ENCODE results near the gene DCBLD1. TPM values are rescaled to one million over a fixed set of nuclear protein-coding genes. Genes with fewer than 3 reads are reported as not detected.

Gene DCBLD1
- total RNA-seq, 1 experiment from 2014 or later, result 6.1 TPM

DNA sequence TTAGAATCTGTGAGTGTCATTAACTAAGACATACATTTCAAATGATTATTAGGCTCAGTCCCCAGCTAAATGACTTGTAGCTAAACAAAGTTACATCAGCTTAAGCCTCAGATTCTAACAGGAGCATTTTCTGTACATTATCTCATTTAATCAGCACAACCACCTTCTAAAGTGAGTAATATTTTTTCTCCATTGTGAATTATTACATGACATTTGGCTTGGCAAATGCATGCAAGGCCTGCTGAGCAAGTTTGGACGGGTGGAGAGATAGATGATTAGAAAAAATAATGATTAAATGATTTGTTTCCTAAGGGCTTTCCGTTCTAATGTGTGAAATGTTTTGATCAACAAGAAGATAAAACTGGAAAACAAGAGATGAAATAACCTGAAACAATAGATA is 20.7 kb downstream of the DCBLD1 start:
- Histone ChIP-seq H3K4me3 (no peak overlapping the region), H3K27me3 (ENCODE audit: insufficient read depth, low read depth) (no peaks in the 10 kb centered on the region), H2AFZ (no peak overlapping the region), H3K9me3 (ENCODE audit: insufficient read depth, low read depth) (no peaks in the 10 kb centered on the region), H3K36me3 (ENCODE audit: low read depth) (0 out of 2 replicates have a peak, but pooled peaks cover 7% of the 10 kb centered on the region), H3K9me2 (ENCODE audit: insufficient read depth) (no peaks in the 10 kb centered on the region), H3K4me2 (no peak overlapping the region), H3K4me1 (replicated peaks; ENCODE audit: insufficient read depth) (peaks cover 7% of the 10 kb centered on the region), H3F3A (ENCODE audit: insufficient read depth, low read depth) (0 out of 2 replicates have a peak, but pooled peaks cover 4% of the 10 kb centered on the region), H3K79me2 (ENCODE audit: low read depth) (peaks cover 4% of the 10 kb centered on the region; the same call in 1 of the 2 replicates), H3K27ac (no peak overlapping the region), H4K20me1 (ENCODE audit: insufficient read depth) (no peaks in the 10 kb centered on the region)
- no TSS peak for BruUV-seq (replicated peaks)
- CTCF ChIA-PET, result no interaction called here
- no peak for DNase-seq
- TF ChIP-seq EZH2 (IDR thresholded peaks at IDR 0.05; ENCODE audit: low read depth), result no peak
- TF ChIP-seq, protein P1, sequence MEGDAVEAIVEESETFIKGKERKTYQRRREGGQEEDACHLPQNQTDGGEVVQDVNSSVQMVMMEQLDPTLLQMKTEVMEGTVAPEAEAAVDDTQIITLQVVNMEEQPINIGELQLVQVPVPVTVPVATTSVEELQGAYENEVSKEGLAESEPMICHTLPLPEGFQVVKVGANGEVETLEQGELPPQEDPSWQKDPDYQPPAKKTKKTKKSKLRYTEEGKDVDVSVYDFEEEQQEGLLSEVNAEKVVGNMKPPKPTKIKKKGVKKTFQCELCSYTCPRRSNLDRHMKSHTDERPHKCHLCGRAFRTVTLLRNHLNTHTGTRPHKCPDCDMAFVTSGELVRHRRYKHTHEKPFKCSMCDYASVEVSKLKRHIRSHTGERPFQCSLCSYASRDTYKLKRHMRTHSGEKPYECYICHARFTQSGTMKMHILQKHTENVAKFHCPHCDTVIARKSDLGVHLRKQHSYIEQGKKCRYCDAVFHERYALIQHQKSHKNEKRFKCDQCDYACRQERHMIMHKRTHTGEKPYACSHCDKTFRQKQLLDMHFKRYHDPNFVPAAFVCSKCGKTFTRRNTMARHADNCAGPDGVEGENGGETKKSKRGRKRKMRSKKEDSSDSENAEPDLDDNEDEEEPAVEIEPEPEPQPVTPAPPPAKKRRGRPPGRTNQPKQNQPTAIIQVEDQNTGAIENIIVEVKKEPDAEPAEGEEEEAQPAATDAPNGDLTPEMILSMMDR (conservative IDR thresholded peaks at IDR 0.05), result no peak
- POLR2A ChIA-PET (ENCODE audit: unreplicated experiment), result no interaction called here
- intact Hi-C loops (cut with micrococcal nuclease; ENCODE audit: unreplicated experiment), result no loop called here

GRCh38 chr6:117504478-117505144 is 22.1 kb downstream of the DCBLD1 start:
- Histone ChIP-seq H3F3A (ENCODE audit: insufficient read depth, low read depth) (no peaks in the 10 kb centered on the region), H3K27me3 (ENCODE audit: insufficient read depth, low read depth) (no peaks in the 10 kb centered on the region), H2AFZ (no peak overlapping the region), H3K27ac (no peak overlapping the region), H4K20me1 (ENCODE audit: insufficient read depth) (no peaks in the 10 kb centered on the region), H3K4me2 (no peak overlapping the region), H3K9me3 (ENCODE audit: insufficient read depth, low read depth) (no peaks in the 10 kb centered on the region), H3K79me2 (ENCODE audit: low read depth) (peaks cover 4% of the 10 kb centered on the region; the same call in 1 of the 2 replicates), H3K4me1 (replicated peaks; ENCODE audit: insufficient read depth) (no peaks in the 10 kb centered on the region), H3K4me3 (no peak overlapping the region), H3K36me3 (ENCODE audit: low read depth) (0 out of 2 replicates have a peak, but pooled peaks cover 7% of the 10 kb centered on the region), H3K9me2 (ENCODE audit: insufficient read depth) (no peaks in the 10 kb centered on the region)
- no peak for TF ChIP-seq EZH2 (IDR thresholded peaks at IDR 0.05; ENCODE audit: low read depth)
- TF ChIP-seq, protein P1 (conservative IDR thresholded peaks at IDR 0.05), result no peak
- no TSS peak for BruUV-seq (replicated peaks)
- POLR2A ChIA-PET (ENCODE audit: unreplicated experiment), result no interaction called here
- DNase-seq, result no peak
- CTCF ChIA-PET, result no interaction called here
- intact Hi-C loops (cut with micrococcal nuclease; ENCODE audit: unreplicated experiment), result no loop called here

- Histone ChIP-seq H2AFZ (no peak overlapping the region), H3K4me3 (no peak overlapping the region), H3F3A (ENCODE audit: insufficient read depth, low read depth) (no peaks in the 10 kb centered on the region), H3K27ac (no peak overlapping the region), H3K36me3 (ENCODE audit: low read depth) (0 out of 2 replicates have a peak, but pooled peaks cover 7% of the 10 kb centered on the region), H4K20me1 (ENCODE audit: insufficient read depth) (no peaks in the 10 kb centered on the region), H3K79me2 (ENCODE audit: low read depth) (peaks cover under 1% of the 10 kb centered on the region; the same call in 1 of the 2 replicates), H3K9me2 (ENCODE audit: insufficient read depth) (no peaks in the 10 kb centered on the region), H3K4me2 (no peak overlapping the region), H3K4me1 (replicated peaks; ENCODE audit: insufficient read depth) (no peaks in the 10 kb centered on the region), H3K27me3 (ENCODE audit: insufficient read depth, low read depth) (no peaks in the 10 kb centered on the region), H3K9me3 (ENCODE audit: insufficient read depth, low read depth) (no peaks in the 10 kb centered on the region)
- intact Hi-C loops (cut with micrococcal nuclease; ENCODE audit: unreplicated experiment), result no loop called here
- ChIA-PET POLR2A (ENCODE audit: unreplicated experiment) (no interaction called here), CTCF (no interaction called here)
- no peak for DNase-seq
- no TSS peak for BruUV-seq (replicated peaks)
- TF ChIP-seq EZH2 (IDR thresholded peaks at IDR 0.05; ENCODE audit: low read depth), result no peak
- TF ChIP-seq, protein P1 (conservative IDR thresholded peaks at IDR 0.05), result no peak
Observed at GRCh38 chr6:117505311-117505710, 22.8 kb downstream of the DCBLD1 start.
